Neural progenitor cell (in vitro differentiated cells): ENCODE data around the gene SLC45A3. TPM values are rescaled to one million over a fixed set of nuclear protein-coding genes. Genes with fewer than 3 reads are reported as not detected.

Experiments
- DNase-seq: peaks from one replicate; pipeline ENCODE4 v3.0.0-alpha.2; 2016; ENCODE audit warnings: low spot score
- H2AFZ ChIP-seq: fragments of 200-600 bp; sonication (generic); replicated peaks from 2 replicates; pipeline ENCODE4 v1.6.1; 2016; ENCODE audit warnings: antibody characterized with exemption
- H3F3A ChIP-seq: fragments of 200-600 bp; sonication (generic); 2 replicates; pipeline ENCODE4 v1.6.1; 2016; ENCODE audit warnings: antibody characterized with exemption, low read depth
- H3K27ac ChIP-seq: fragments of 200-600 bp; sonication (generic); 2 replicates; pipeline ENCODE4 v1.5.1; 2016; ENCODE audit warnings: mild to moderate bottlenecking
- H3K27me3 ChIP-seq: fragments of 200-600 bp; sonication (generic); 2 replicates; pipeline ENCODE4 v1.6.1; 2016; ENCODE audit warnings: mild to moderate bottlenecking, moderate library complexity
- H3K36me3 ChIP-seq: fragments of 200-600 bp; sonication (generic); 2 replicates; pipeline ENCODE4 v1.5.1; 2016
- H3K4me1 ChIP-seq: fragments of 200-600 bp; sonication (generic); 2 replicates; pipeline ENCODE4 v1.6.1; 2016; ENCODE audit warnings: mixed run types
- H3K4me2 ChIP-seq: fragments of 200-600 bp; sonication (generic); 2 replicates; pipeline ENCODE4 v1.6.1; 2016
- H3K4me3 ChIP-seq: fragments of 200-600 bp; sonication (generic); 2 replicates; pipeline ENCODE4 v1.5.1; 2016
- H3K79me2 ChIP-seq: fragments of 200-600 bp; sonication (generic); 2 replicates; pipeline ENCODE4 v1.6.1; 2016; ENCODE audit warnings: low read depth
- H3K9ac ChIP-seq: fragments of 200-600 bp; sonication (generic); 2 replicates; pipeline ENCODE4 v1.6.1; 2016
- H3K9me3 ChIP-seq: fragments of 200-600 bp; sonication (generic); 2 replicates; pipeline ENCODE4 v1.5.1; 2016; ENCODE audit warnings: low read depth
- H4K20me1 ChIP-seq: fragments of 200-600 bp; sonication (generic); 2 replicates; pipeline ENCODE4 v1.6.1; 2016; ENCODE audit warnings: low read depth
- H3K27ac Mint-ChIP-seq: 3 replicates; pipeline ENCODE4 v1.8.0; 2021; ENCODE audit warnings: mixed read lengths
- H3K27me3 Mint-ChIP-seq: 2 replicates; pipeline ENCODE4 v1.8.0; 2022; ENCODE audit warnings: low read depth, mild to moderate bottlenecking, inconsistent platforms, moderate library complexity, mixed read lengths; ENCODE audit not compliant: insufficient read depth
- H3K36me3 Mint-ChIP-seq: 3 replicates; pipeline ENCODE4 v1.8.0; 2021; ENCODE audit warnings: mixed read lengths
- H3K4me1 Mint-ChIP-seq: 3 replicates; pipeline ENCODE4 v1.8.0; 2021; ENCODE audit warnings: mixed read lengths
- H3K4me3 Mint-ChIP-seq: 3 replicates; pipeline ENCODE4 v1.8.0; 2021; ENCODE audit warnings: mild to moderate bottlenecking, moderate library complexity, mixed read lengths
- H3K9me3 Mint-ChIP-seq: 3 replicates; pipeline ENCODE4 v1.8.0; 2020; ENCODE audit warnings: mixed read lengths
- EZH2 ChIP-seq: fragments of 200-600 bp; sonication (generic); IDR thresholded peaks from 2 replicates; pipeline ENCODE4 v1.6.1; 2017; ENCODE audit warnings: antibody characterized with exemption, mild to moderate bottlenecking, moderate library complexity
- EZH2phosphoT487 ChIP-seq: fragments of 200-600 bp; sonication (generic); IDR thresholded peaks from 2 replicates; pipeline ENCODE4 v1.6.1; 2017; ENCODE audit warnings: antibody characterized with exemption
- total RNA-seq: library from RNA; depleted of rRNA; stranded (reverse); fragments of >200 nt; gene quantifications from 2 replicates; pipeline ENCODE4 v1.2.3, GENCODE V29; 2015; ENCODE audit warnings: low replicate concordance
- TF ChIP-seq, protein P1 (sequence below): fragments of 200-600 bp; sonication (generic); IDR thresholded peaks from 2 replicates; pipeline ENCODE4 v1.5.1; 2017; ENCODE audit warnings: antibody characterized with exemption, mild to moderate bottlenecking

SLC45A3 gene
- total RNA-seq, 1 donor from 2014 or later = 5.1 TPM

GRCh38 chr1:205631010-205631767 is 49.1 kb downstream of the SLC45A3 start:
- peaks cover 44% of the 10 kb centered on the region for H4K20me1 ChIP-seq
- TF ChIP-seq EZH2phosphoT487 = no peak
- TF ChIP-seq, protein P1, sequence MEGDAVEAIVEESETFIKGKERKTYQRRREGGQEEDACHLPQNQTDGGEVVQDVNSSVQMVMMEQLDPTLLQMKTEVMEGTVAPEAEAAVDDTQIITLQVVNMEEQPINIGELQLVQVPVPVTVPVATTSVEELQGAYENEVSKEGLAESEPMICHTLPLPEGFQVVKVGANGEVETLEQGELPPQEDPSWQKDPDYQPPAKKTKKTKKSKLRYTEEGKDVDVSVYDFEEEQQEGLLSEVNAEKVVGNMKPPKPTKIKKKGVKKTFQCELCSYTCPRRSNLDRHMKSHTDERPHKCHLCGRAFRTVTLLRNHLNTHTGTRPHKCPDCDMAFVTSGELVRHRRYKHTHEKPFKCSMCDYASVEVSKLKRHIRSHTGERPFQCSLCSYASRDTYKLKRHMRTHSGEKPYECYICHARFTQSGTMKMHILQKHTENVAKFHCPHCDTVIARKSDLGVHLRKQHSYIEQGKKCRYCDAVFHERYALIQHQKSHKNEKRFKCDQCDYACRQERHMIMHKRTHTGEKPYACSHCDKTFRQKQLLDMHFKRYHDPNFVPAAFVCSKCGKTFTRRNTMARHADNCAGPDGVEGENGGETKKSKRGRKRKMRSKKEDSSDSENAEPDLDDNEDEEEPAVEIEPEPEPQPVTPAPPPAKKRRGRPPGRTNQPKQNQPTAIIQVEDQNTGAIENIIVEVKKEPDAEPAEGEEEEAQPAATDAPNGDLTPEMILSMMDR = no peak
- no peak for TF ChIP-seq EZH2
- no peaks in the 10 kb centered on the region for H3K27me3 Mint-ChIP-seq
- H3K36me3 ChIP-seq = no peaks in the 10 kb centered on the region
- H3K4me1 ChIP-seq = peaks cover 9% of the 10 kb centered on the region
- no peaks in the 10 kb centered on the region for H3K27me3 ChIP-seq
- H3K9me3 ChIP-seq = no peaks in the 10 kb centered on the region
- peaks cover 5% of the 10 kb centered on the region for H3K36me3 Mint-ChIP-seq
- peak; percentile 96 for DNase-seq
- H3K27ac ChIP-seq = peak overlapping the region; percentile 99
- H3K4me3 Mint-ChIP-seq = peak overlapping the region; percentile 97
- peaks cover 31% of the 10 kb centered on the region for H3K4me1 Mint-ChIP-seq
- H2AFZ ChIP-seq = no peak overlapping the region
- H3F3A ChIP-seq = peaks cover 42% of the 10 kb centered on the region
- no peaks in the 10 kb centered on the region for H3K9me3 Mint-ChIP-seq
- H3K27ac Mint-ChIP-seq = peak overlapping the region; percentile 92
- H3K79me2 ChIP-seq = peaks cover 47% of the 10 kb centered on the region
- peak overlapping the region; percentile 91 for H3K4me2 ChIP-seq
- H3K9ac ChIP-seq = peak overlapping the region; percentile 61
- peak overlapping the region; percentile 66 for H3K4me3 ChIP-seq

DNA sequence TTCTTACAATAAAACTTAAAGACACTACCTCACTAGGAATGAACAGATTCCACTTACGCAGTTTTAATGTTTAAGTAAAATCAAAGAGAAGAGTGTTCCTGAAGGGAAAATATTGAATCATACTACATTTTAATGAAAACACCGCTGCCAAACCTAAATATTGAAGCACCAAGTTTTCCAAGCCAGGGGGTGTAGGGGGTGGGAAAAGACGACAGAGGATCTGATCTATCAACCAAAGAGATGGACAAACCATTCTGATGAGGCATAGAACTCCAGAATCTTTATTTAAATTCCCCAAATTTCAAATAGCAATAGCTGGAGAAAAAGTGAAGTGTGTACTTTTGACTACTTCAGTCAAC is 49.7 kb downstream of the SLC45A3 start:
- Histone ChIP-seq H3K27ac (peak overlapping the region; percentile 99), H3F3A (peaks cover 42% of the 10 kb centered on the region), H3K4me3 (peak overlapping the region; percentile 66), H3K36me3 (no peaks in the 10 kb centered on the region), H2AFZ (no peak overlapping the region), H4K20me1 (peaks cover 50% of the 10 kb centered on the region), H3K79me2 (peaks cover 53% of the 10 kb centered on the region), H3K4me1 (peaks cover 9% of the 10 kb centered on the region), H3K9me3 (no peaks in the 10 kb centered on the region), H3K9ac (peak overlapping the region; percentile 61), H3K4me2 (peak overlapping the region; percentile 91), H3K27me3 (no peaks in the 10 kb centered on the region)
- H3K27me3 Mint-ChIP-seq = no peaks in the 10 kb centered on the region
- no peaks in the 10 kb centered on the region for H3K9me3 Mint-ChIP-seq
- TF ChIP-seq EZH2phosphoT487 (no peak), EZH2 (no peak)
- TF ChIP-seq, protein P1 = no peak
- peak overlapping the region; percentile 97 for H3K4me3 Mint-ChIP-seq
- H3K4me1 Mint-ChIP-seq = peaks cover 31% of the 10 kb centered on the region
- H3K36me3 Mint-ChIP-seq = peaks cover 5% of the 10 kb centered on the region
- peak overlapping the region; percentile 92 for H3K27ac Mint-ChIP-seq
- DNase-seq = no peak

GRCh38 chr1:205630241-205630640 is 50.1 kb downstream of the SLC45A3 start:
- H3K9me3 Mint-ChIP-seq = no peaks in the 10 kb centered on the region
- peak overlapping the region; percentile 92 for H3K27ac Mint-ChIP-seq
- Histone ChIP-seq H2AFZ (no peak overlapping the region), H3K9ac (peak overlapping the region; percentile 61), H3K4me2 (peak overlapping the region; percentile 91), H3K27me3 (no peaks in the 10 kb centered on the region), H3K9me3 (no peaks in the 10 kb centered on the region), H3K4me3 (peak overlapping the region; percentile 66), H3K4me1 (peaks cover 9% of the 10 kb centered on the region), H3K79me2 (peaks cover 57% of the 10 kb centered on the region), H3F3A (peaks cover 42% of the 10 kb centered on the region), H3K27ac (peak overlapping the region; percentile 99), H4K20me1 (peaks cover 54% of the 10 kb centered on the region), H3K36me3 (no peaks in the 10 kb centered on the region)
- H3K4me1 Mint-ChIP-seq = peaks cover 31% of the 10 kb centered on the region
- no peaks in the 10 kb centered on the region for H3K27me3 Mint-ChIP-seq
- no peak for TF ChIP-seq EZH2phosphoT487
- H3K36me3 Mint-ChIP-seq = peaks cover 5% of the 10 kb centered on the region
- DNase-seq = no peak
- H3K4me3 Mint-ChIP-seq = peak overlapping the region; percentile 97

DNA sequence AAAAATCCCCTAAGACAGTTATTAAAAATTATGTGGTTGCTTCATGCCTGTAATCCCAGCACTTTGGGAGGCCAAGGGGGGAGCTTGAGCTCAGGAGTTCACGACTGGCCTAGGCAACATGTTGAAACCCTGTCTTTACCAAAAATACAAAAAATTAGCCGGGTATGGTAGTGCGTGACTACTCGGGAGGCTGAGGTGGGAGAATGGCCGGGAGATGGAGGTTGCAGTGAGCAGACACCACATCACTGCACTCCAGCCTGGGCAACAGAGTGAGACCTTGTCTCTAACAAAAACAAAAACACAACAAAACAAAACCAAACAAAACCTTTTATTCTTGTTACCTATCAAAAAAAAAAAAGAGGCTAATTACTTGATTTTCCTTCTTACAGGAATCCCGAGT is 50.6 kb downstream of the SLC45A3 start:
- no peaks in the 10 kb centered on the region for H3K9me3 Mint-ChIP-seq
- no peak overlapping the region for H3K9ac ChIP-seq
- no peak overlapping the region for H3K27ac Mint-ChIP-seq

More for the DNA sequence above, 50.6 kb downstream of the SLC45A3 start:
- H3K27me3 ChIP-seq = no peaks in the 10 kb centered on the region
- H4K20me1 ChIP-seq = peaks cover 59% of the 10 kb centered on the region
- H3K27ac ChIP-seq = no peak overlapping the region
- H3K4me2 ChIP-seq = peak overlapping the region; percentile 91
- Mint-ChIP-seq H3K36me3 (peaks cover 8% of the 10 kb centered on the region), H3K4me3 (peak overlapping the region; percentile 97), H3K4me1 (peaks cover 31% of the 10 kb centered on the region), H3K27me3 (no peaks in the 10 kb centered on the region)
- peaks cover 62% of the 10 kb centered on the region for H3K79me2 ChIP-seq
- no peaks in the 10 kb centered on the region for H3K36me3 ChIP-seq
- peaks cover 9% of the 10 kb centered on the region for H3K4me1 ChIP-seq
- H3K9me3 ChIP-seq = no peaks in the 10 kb centered on the region
- no peak overlapping the region for H2AFZ ChIP-seq
- peaks cover 42% of the 10 kb centered on the region for H3F3A ChIP-seq
- no peak for TF ChIP-seq EZH2
- no peak for TF ChIP-seq EZH2phosphoT487
- TF ChIP-seq, protein P1 = no peak
- H3K4me3 ChIP-seq = peak overlapping the region; percentile 66
- no peak for DNase-seq
